ENCODE data around the gene FILIP1L.

- TF ChIP-seq CTCF (conservative IDR thresholded peaks at IDR 0.05; ENCODE audit: low read depth, low read length) (no peak), EZH2 (IDR thresholded peaks at IDR 0.05; ENCODE audit: borderline replicate concordance, low read depth, low read length, poor library complexity, severe bottlenecking) (no peak)
Measured at GRCh38 chr3:100004931-100005330, 109.4 kb downstream of the FILIP1L start.
